Dedifferentiated amniotic fluid mesenchymal stem cell (primary cell): ENCODE measurements around the gene SLC1A2.

Experiments
- DNase-seq: peaks from one replicate; pipeline ENCODE4 v3.0.0-alpha.2; 2016; ENCODE audit errors: extremely low spot score

The SLC1A2 gene

DNA sequence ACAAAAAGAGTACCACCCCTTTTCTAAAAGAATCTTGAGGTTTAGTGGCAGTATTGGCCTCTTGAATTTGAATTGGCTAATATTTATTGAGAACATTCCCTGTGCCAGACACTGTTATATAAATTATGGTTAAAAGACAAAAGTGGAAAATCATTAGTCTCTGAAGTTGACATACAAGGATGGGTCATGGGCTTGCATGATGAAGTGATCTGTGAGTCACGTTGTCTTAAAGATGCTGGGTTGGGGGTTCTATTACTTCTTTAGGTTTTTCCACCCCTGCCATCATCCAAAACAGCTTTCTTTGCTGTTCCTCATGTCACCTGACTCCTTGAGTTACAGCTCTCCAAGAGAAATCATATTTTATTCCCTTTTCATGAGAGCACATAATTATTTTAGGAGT lies 195.4 kb downstream of the SLC1A2 start:
- no peak for DNase-seq

DNA sequence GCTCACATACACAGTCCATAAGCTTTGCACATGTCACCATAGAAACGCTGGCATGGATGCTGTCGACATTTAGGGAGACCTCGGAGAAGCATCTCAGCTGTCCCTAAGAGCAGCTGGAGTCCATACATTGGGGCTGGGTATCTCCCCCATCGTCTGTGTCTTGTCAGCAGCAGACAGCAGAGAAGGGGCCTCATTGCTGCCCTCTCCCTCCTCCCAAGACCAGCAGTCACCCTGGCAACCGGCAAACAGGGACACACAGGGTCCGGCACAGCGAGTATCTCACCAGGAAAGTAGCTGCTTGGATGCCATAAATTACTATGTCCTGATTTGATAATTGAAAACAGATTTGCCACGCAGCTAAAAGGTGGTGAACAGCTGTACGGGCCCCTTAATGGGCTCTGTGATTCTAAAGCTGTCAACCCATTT lies 196.0 kb downstream of the SLC1A2 start:
- peak; percentile 71 for DNase-seq

- no peak for DNase-seq
These were observed 200.4 kb downstream of the SLC1A2 start for GRCh38 chr11:35218956-35219355.

DNA sequence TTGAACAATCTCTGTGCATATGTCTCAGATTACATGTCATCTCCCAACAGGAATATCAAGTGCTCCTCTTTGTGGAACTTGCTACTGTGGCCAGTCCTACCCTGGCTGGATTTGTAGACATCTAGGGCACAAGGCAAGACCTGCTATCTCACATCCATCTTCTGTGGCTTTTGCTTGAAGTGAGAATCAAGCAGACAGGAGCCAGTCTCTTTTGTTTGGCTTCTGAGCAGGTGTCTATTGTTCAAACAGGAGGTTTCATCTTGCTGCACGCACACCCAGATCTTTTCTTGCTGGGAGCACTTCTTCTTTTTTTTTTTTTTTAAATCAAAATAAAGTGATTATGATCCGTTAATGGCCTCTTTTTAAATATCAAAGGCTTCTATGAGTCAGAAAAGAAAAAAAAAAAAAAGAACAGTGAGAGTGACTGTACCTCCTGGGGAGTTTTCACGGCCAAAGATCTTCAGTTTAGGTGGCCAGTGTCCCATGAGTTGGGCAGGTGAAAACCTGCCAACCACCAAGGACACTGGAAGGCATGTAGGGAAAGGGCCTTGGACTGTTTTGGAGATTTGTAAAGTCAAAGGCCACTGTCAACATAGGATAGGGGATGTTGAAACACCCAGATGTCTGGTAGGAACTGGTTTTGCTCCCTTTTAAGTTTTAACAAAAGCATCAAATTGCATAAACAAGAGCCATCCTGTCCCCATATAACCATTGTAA lies 202.2 kb downstream of the SLC1A2 start:
- DNase-seq = no peak

GRCh38 chr11:35215945-35216344 lies 203.4 kb downstream of the SLC1A2 start:
- no peak for DNase-seq

DNA sequence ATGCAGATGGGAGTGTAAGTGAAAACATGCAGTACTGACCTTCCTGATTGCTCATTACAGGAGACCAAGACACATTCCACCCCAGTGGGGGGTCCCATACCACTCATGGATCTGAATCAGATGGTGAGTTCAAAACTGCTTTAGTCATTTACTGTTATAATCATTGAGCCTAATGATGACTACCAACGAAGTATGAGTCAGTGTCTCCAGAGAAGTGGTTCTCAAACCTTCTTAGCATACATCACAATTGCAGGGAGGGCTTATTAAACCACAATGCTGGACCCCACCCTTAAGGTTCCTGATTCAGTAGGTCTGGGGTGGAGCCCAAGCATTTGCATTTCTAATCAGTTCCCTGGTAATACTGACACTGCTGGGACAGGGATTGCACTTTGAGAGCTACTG lies 204.6 kb downstream of the SLC1A2 start:
- DNase-seq = peak; percentile 59

GRCh38 chr11:35214226-35214770 lies 205.1 kb downstream of the SLC1A2 start:
- DNase-seq = no peak

DNA sequence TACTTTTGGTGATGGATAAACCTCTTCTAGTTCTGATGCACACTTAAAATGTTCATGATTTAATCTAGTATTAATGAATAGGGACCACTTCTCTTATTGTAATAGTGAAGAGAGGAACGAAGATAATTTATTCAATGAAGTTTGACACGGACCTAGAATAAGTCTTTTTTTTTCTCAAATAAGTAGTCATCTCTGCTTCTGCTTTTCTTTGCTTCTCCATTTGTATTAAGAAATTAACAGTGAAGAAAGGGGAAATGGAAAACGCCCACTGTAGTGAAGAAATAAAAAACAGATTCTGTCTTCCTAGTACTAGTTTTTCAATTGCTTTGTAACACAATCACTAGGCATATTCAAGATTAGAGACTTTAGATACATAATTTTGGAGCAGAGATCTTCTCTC lies 207.4 kb downstream of the SLC1A2 start:
- no peak for DNase-seq

DNA sequence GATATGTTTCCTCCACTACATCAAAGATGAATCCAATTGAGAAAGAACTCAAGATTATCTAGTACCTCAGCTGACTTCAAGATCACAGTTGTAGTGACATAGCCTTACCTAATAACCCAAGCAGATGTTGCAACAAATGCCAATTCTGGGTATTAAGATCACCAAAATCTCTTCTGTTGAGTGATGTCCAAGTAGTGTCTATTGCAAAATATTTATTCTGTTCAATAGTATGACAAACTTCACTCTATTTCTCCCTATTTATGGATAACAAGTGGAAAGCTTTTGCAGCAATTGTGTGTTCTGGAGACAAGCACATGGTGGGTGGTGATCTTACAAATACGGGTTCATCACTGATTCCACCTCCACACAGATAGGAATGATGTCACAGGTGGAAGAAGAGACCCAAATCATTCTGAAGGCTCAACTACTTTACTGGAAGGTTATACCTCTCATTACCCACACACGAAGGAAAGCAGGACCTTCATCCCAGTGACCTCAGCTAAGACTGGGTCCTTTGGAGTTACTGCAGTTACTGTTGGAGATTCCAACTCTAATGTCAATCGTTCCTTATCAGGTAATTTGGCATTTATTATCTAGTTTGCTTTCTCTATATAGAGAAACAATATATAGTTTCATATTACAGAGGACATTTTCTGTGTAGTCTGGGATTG lies 208.3 kb downstream of the SLC1A2 start:
- DNase-seq = no peak

DNA sequence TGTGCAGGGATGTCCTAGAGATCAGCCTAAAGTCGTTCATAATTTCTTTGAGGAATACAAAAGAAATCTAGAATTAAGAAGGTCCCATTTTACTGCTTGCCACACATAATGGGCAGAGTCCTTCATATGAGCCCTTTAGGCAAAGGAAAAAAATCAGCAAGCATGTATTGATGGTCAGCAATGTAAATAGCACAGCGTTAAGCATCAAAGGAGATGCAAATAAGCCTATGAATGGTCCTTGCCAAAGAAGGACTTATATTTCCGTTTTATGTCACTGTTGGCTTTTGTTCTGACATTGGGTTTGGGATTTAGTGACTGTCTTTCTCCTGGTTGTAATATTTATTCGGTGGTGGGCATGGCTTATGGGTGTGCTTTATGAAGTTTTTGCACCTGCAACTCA lies 210.6 kb downstream of the SLC1A2 start:
- no peak for DNase-seq

- no peak for DNase-seq
These were observed 211.6 kb downstream of the SLC1A2 start for GRCh38 chr11:35207471-35208403.

DNA sequence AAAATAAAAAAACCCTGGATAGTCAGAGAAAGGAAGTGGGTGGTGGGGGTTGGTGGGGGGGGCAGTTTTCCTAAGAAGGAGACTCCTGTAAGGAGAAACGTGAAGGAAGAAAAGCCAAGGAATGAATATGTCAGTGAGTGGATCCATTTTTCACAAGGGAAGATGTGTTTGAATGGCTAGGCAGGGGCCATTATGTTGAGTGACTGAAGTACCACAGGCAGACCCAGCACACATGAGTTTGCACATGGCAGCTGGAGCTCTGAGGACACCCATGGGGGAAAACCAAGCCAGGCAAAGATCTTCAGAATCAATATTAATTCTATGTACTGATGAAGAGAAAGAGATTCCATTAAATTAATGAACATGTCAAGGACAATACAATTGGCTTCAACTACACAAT lies 212.7 kb downstream of the SLC1A2 start:
- no peak for DNase-seq

DNA sequence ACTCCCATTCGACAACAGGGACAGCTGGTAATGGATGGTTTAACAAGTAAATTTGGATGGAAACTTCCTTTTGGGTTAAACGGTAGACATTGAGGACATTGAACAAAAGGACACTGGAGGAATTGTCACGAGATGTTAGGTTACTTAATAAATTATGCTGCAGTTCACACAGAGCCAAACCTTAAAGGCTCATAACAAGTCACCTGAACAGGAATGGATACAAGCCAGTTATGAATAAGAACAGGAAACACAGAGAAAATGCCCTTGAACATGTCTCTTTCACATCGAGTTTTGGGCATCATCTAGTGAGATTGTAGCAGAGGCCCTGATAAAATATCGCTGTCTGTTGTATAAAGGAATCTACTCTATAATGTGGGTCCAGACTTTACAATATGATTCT lies 214.7 kb downstream of the SLC1A2 start:
- DNase-seq = no peak
